NCI-H748 (cell line): ENCODE data around the gene DEFB116.
"Not testable (repeated sequence)": the region's sequence is repeated elsewhere in the genome, so short reads cannot be mapped to it uniquely, and the experiment has no call there.

Experiments
- DNase-seq: peaks from one replicate; lab custom pipeline; 2025; ENCODE audit not compliant: unreplicated experiment; lab: John Stamatoyannopoulos, UW

Gene DEFB116, protein sequence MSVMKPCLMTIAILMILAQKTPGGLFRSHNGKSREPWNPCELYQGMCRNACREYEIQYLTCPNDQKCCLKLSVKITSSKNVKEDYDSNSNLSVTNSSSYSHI

DNA sequence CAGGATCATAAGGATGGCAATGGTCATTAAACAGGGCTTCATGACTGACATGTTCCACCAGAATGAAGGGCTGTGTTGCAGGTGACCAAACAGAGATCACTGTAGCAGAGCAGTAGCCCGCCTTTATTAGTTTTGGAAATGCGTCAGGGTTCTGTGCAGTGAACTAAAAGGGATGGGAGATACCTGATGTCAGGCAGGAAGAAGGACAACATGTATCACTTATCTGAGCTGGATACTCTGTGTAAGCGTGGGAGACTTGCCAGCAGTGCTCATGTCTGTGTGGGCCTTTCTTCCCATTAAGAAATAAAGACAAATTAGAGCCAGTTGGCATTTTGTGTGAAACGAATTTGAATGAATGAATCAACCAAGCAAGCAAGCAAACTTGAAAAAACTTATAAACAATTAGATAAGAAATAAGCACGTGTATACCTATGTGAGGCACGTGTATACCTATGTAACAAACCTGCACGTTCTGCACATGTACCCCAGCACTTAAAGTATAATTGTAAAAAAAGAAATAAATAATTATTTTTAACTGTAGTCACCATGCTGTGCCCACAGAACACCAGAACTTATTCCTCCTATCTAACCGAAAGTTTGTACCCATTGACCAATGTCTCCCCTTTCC is at the start of gene DEFB116:
TSS of gene DEFB116 (minus strand) at position 51 of the 628 bp plus-strand sequence. CDS start at position 51, 0 bp downstream.
- no peak for DNase-seq

DNA sequence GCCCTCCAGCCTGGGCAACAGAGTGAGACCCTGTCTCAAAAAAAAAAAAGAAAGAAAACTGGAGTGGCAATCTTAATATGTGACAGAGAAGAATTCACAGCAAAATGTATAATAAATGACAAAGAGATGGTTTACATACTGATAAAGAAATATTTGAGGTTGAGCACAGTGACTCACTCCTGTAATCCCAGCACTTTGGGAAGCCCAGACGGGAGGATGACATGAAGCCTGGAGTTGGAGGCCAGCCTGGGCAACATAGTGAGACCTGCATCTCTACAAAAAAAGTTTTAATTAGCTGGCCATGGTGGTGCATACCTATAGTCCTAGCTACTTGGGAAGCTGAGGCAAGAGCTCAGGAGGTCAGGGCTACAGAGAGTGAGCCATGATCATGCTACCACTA is 47.6 kb upstream of the DEFB116 start:
- DNase-seq = no peak

DNA sequence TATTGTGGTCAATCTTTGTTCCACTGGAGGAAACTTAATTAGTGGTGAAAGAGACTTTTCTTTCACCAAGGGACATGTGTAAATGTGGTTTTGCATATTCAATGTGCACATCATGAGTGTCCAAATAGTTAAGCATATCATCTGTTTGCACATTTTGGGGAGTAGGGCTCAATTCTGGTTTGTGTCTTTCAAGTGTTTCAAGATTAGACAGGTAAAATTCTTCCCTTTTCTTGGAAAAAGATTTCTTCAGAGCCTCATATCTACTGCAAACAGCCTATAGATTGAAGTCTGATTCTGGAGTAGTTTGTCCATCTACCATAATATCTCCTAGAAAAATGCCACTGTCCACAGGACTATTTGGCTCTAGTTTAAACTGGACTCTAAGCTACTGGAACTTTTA is 33.1 kb upstream of the DEFB116 start:
- no peak for DNase-seq

DNA sequence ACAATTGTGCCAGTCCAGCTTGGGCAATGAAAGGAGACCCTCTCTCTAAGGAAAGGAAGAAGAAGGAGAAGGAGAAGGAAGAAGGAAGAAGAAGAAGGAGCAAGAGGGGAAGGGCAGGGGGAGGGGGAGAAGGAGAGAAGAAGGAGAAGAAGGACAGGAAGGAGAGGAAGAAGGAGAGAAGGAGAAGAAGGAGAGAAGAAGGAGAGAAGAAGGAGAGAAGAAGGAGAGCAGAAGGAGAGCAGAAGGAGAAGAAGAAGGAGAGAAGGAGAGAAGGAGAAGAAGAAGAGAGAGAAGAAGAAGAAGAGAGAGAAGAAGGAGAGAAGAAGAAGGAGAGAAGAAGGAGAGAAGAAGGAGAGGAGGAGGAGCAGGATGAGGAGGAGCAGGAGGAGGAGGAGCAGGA is 22.5 kb upstream of the DEFB116 start:
- DNase-seq = no peak

DNA sequence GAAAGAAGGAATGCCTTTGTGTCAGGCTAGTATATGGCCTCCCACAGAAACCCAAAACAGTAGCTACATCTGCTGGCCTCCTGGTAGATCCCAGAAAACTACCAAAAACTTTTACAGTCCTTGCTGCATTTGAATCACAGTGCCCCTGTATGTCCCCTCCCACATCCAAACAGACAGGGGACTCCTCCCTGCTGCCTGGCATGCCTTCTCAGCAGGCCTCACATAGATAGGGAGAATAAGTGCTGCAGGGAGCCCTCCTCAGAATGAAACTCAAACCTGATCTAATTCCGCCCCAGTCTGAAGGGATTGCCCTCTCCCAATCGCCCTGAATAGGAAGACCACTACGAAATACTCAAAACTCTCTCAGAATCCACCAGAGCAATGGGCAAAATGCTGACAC is 14.1 kb upstream of the DEFB116 start:
- no peak for DNase-seq

DNA sequence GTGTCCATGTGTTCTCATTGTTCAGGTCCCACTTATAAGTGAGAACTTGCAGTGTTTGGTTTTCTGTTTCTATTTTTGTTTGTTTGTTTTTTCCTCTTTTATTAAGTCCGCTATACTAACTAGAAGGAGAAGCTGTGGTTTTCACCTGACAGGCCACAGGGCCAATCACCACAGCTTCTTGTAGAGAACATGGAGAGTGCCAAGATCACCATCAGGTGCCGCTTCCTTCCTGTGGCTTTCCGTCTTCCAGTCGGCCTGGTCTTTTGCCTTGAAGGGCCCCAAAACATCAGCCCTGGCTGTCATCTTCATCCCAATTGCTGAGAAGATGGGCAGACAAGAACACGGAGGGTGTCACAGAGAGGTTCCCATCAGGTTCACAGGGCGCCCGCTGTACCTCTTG is 23.4 kb downstream of the DEFB116 start:
- not testable (repeated sequence) for DNase-seq

DNA sequence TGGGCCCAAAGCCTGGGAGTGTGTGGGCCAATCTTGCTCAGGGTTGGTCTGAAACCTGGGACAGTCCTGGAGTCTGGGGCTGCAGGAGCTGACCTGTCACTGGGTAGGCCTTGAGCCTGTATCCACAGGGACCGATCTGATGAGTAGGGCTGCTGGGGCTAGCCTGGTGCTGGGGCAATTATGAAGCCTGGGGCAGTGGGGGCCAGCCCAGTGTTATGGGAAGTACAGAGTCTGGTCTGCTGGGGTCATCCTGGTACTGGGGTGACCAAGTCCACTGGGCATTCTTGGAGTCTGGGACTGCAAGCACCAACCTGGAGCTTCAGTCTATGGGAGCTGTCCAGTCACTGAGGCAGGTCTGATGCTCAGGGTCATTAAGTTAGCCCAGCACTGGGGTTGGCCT is 30.2 kb downstream of the DEFB116 start:
- no peak for DNase-seq

DNA sequence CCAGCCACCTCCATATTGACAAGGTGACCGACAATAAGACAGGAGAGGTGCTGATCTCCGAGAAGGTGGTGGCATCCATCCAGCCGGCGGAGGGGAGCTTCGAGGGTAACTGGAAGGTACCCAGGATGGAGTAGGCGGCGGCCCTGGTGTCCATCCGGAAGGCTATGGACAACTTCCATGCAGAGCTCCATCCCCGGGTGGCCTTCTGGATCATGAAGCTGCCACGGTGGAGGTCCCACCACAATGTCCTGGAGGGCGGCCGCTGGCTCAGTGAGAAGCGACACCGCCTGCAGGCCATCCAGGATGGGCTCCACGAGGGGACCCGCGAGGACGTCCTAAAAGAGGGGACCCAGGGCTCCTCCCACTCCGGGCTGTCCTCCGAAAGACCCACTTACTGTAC is 33.9 kb downstream of the DEFB116 start:
- DNase-seq = no peak

DNA sequence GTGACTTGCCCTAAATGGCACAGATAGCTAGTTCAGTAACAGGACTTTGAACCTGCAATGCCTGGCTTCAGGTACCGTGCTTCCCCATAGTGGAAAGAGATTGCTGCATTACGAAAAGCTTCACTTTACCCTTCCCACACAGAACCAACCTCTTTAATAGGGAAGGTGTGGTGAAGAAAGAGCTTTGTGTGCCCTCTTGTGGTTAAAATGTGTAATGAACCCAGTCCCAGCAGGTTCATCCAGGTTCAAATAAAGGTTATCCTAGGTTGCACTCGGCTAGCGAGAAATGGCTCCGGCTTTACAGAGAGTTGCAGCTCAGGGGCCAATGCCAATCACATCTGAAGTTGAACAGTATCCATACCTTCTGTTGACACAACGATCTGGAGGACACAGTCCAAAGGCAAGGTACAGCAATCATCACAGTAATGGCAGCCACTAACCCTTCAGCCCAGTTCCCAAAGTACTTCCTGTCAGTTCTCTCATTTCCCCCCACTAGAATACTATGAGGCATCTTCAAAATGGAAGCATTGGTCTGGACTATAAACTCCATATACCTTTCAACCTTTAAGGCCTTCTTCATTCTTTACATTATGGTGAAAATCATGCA is 48.0 kb downstream of the DEFB116 start:
- DNase-seq = peak; percentile 28

DNA sequence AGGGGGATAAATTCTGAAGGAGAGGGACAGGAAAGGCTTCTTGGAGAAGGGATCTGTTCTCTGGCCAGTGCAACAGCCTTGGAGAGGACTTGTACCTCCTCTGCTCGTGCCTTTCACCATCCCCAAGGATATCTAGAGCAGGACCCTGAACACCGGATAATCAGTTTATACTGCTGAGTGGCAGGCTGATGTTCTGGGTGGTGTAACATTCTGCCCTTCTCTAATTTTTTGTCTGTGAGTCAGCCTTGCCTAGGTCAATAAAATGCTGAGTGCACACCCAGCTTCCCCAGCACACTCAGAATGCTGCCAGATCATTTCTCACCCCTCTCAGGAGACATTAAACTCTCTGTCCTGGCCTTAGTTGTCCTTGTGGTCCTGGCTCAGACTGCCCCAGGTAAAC is 51.0 kb downstream of the DEFB116 start, which contains the start of gene DEFB115:
TSS of gene DEFB115 (plus strand) at position 301 of the 400 bp plus-strand sequence. CDS start at position 301, 0 bp downstream.
- DNase-seq = no peak

DNA sequence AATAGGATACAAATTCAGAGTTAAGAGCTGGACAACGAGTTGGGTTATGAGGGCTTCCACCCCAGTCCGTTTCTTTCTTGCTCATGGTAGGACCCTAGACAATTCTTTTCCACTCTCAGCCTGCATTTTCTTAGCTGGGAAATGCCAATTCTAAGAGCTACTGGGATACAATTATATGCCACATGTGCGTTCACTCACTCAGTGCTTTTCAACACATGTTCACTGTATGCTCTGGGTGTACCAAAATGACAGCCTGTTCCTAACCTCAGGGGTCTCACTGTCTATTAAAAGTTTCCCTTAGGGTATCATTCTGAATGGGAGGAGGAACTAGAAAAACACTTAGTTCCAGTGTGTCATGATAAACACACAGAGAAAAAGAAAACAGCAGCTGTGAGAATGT is 51.4 kb downstream of the DEFB116 start:
- no peak for DNase-seq
